ENCODE measurements around the gene SORL1-AS1.
A peak's percentile ranks its signal among the peaks of the same experiment; 100 is the strongest.

SORL1-AS1 gene

DNA sequence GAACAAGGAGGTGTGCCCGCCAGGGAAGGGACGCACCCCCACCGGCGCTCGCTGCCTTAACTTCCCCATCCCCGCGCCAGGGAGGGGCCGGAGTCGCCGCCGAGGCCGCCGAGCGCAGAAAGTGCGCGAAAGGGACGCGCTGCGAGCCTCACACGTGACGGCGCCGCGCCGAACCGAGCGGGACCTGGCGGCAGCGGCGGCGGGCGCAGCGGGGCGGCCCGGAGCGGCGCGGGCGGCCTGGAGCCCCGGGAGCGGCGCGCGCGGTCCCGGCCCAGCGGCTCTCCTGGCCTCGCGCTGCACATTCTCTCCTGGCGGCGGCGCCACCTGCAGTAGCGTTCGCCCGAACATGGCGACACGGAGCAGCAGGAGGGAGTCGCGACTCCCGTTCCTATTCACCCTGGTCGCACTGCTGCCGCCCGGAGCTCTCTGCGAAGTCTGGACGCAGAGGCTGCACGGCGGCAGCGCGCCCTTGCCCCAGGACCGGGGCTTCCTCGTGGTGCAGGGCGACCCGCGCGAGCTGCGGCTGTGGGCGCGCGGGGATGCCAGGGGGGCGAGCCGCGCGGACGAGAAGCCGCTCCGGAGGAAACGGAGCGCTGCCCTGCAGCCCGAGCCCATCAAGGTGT is 670 bp downstream of the SORL1-AS1 start, which contains the start of gene SORL1:
Gene SORL1 (plus strand): TSS at position 329 of the 623 bp plus-strand sequence. CDS start 18 bp downstream, at position 347.
- peak; percentile 62 for DNase-seq (ENCODE audit: low read depth)

DNA sequence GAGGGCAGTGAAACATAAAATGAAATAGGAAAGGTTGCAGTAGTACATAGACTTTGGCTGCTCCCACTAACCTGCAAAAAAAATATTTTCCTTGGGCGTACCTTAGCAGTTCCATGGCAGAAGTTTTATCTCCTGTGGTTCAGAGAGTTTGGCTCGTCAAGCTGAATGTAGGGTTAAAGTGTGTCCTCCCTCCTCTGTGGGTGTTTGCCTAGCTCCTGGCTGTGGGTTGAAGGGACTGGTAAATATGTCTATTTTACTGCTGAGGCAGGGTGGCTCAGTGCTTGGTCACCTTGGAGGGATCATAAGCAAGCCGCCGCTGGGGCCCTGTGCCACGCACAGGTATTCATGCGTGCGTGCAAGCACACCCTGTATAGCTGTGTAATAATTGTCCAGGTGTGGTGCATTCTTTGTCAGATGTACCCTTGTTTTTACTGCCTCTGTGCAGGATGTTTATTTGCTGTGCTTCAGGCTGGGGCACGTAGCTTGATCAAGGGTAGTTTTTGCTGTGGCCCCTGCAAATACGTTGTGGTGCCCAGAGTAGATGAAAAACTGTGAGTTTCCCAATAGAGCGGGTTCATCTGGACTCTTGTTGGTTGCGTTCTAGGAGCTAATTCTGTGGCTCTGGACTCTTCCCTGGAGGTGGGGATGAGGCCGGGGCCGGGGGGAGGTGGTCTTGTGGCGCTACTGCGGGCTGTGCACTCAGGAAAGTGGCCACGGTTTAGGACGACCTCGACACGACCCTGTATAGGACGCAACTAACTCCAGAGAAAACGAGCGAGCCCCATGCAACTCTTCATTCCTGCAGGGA is 1.4 kb downstream of the SORL1-AS1 start:
- no peak for DNase-seq (ENCODE audit: low read depth)

DNA sequence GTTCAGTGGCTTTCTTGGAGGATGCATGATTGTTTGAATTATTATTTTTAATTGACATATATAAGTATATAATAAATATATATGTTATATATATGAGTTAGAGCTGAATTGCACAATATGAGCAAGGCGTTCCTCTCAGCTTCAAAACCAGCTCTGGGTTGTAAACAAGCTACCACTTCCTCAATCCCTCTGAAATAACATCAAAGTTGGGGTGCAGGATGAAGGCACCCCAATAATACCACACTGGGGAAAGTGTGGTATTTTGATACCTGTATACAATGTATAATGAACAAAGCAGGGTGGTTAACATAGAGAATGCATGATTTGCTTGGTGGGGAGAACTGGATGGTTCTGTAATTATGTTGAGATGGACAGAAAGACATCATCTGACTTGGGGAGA is 2.4 kb downstream of the SORL1-AS1 start:
- DNase-seq (ENCODE audit: low read depth) = no peak

DNA sequence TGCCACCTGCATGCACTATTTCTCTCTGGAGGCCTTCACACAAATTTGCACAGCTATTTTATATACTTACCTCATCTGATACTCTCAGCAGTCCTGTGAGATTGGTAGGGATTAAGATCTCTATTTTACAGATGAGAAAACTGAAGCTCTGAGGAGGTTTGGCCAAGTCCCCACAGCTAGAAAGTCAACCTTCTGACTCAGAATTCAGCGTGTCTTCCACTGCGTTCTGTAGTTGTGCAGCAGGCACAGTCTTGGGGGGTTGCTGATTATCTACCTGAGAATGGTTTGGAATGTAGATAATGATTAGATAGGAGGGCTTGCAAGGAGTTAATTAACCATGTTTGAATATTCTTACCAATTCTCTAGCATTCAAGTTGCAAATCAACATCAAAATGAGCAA is 3.1 kb downstream of the SORL1-AS1 start:
- DNase-seq (ENCODE audit: low read depth) = no peak

DNA sequence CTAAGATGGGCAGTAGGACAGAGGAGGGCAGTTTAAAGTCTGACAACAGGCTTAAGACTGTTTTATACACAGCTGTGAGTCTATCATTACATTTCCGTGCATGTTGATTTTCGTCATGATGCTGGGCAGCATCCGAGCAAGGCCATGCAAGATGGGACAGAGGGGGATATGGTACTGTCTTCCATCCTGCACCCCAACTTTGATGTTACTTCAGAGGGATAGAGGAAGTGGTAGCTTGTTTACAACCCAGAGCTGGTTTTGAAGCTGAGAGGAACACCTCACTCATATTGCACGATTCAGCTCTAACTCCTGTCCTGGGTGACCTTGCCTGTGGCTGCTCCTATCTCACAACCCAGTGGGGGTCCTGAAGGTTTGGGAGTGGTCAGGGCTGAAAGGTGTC is 3.6 kb downstream of the SORL1-AS1 start:
- no peak for DNase-seq (ENCODE audit: low read depth)

DNA sequence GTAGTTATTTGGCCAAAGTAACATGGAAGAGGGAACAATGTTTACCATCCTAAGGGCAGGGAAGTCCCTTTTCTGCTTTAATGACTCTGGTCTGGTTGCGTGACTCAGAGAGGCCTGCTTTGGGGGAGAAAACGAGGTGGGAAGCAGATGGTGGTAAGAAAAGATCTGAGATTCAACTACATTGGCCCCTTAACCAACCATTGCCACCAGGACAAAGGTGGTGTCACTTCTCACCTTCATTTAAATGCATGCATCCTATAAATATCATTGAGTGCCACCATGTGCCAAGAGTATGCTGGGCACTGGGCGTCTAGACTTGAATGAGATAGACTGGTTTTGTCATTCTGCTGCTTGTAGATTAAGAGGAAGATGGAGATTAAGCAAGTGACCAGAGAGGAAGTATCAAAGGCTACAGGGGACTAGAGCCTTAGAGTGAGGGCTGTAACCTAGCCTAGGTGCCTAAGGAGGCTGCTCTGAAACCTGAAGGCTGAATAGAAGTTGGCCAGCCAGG is 4.3 kb downstream of the SORL1-AS1 start:
- no peak for DNase-seq (ENCODE audit: low read depth)

DNA sequence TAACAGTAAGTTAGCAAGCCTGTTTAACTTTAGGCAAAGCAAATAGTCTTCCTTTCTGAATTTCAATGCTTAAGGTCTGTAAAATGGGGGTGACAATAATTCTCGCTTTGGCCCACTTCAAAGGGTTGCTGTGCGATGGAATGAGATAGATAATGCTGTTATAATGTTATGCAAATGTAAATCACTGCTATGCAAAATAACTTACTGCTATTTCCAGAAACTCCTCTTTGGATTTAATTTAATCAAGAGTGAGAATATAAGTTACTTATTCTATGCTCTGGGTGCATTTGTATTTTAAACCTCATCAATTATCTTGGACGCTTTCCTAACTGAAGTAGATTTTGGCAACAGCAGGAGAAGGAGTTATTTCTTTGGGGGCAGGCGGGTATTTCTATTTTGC is 4.8 kb downstream of the SORL1-AS1 start:
- no peak for DNase-seq (ENCODE audit: low read depth)

DNA sequence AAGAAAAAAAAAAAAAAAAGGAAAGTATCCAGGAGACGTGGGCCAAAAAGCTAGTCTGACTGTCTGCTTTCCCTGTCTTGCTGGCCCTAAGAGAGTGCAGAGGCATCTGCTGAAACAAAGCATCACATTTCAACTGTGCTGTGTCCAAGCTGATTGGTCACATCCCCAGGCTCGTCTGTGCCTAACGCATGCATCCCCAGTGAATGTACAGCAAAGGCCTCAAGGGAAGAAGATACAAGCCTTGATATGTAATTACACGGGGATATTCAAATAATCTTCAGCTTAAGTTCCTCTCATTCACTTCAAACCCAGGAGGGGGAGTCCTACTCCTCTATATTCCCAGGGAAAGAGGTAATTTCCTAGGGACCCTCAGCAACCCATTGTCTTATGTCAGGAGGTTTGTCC is 6.0 kb downstream of the SORL1-AS1 start:
- no peak for DNase-seq (ENCODE audit: low read depth)

DNA sequence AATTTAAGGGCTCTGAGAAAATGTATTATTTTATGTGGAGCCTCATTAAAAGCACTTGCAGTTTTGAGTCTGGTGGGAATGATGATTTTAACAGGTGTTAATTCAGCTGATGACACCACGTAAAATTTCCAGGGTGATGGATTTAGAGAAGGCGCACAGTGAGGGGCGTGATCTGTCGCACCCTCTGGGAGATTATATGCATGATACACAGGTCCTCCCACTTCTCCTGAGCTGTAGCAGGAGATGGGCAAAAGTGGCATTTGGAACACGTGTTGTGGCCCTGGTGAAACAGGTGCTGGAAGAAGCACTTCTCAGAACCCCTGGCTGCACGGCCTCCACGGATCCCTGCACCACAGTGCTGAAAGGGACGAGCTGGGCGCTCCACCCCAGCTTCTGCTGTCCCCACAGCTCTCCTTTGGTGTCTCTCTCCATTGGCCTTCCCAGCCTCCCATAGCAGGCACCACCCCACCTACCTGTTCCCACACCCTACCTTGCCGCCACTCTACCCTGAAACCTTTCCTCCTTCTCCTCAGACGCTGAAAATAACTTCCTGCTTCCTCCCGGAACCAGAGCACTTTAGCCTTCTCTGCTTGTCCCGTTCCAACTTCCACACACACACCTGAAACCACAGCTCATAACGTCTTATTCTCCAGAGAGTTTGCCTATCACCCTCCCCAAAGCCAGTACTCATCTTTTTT is 7.5 kb downstream of the SORL1-AS1 start:
- DNase-seq (ENCODE audit: low read depth) = no peak

DNA sequence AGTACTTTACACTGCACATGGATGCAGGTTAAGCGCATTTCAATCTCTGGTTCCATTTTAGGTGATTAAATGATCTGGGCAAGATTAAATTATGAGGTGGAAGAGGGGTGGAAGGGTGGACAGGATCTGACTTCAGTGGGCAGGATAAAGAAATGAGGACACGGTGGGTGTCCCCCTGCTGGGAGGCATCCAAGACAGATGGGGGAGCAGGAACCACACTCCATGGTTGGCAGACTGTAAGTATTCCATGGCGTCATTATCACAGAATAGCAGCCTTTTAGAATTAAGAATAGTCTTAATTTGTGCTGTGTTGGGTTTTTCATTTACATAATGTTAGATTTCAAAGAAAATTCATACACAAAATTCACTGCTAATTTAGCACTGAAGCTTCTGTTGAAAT is 8.2 kb downstream of the SORL1-AS1 start:
- no peak for DNase-seq (ENCODE audit: low read depth)

DNA sequence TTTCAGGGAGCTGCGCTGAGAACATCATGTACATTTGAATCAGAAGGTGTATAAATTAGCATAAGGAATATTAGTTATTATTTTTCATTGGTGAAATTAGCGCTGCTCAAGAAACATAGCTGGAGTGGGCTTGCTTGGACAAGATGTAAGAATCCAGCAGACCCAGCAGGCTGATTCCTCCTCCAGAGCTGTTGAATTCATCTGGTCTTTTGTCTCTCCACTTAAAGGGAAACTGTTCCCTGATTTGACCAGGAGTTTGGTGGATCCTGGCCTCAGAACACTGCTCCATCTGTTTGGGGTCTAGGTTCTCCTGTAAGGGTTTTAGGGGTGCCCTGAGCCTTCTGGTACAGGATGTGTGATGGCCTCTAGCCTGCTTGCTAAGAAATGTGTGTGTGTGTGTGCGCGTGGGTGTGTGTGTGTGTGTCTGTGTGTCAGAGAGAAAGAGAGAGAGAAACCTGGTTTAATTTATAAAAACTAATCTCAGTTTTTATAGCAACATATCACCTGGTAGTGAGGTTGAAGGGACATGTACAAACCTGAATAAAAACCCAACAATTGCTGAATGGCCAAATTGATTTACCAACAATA is 9.0 kb downstream of the SORL1-AS1 start:
- DNase-seq (ENCODE audit: low read depth) = no peak

DNA sequence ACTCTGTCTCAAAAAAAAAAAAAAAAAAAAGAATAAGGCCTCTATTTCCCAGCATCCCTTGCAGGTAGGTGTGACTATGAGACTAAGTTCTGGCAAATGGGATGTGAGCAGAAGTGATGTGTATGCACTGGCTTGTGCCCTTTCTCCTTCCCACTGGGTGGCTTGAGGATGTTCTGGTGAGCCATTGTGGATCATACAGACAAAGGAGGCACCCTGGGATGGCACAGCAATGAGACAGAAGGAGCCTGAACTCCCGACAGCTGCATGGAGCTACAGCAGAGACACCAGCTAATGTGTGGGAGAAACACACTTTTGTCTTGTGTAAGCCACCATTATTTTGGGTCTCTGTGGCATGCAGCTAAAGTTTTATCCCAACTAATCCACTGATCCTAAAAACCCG is 11.2 kb downstream of the SORL1-AS1 start:
- no peak for DNase-seq (ENCODE audit: low read depth)

DNA sequence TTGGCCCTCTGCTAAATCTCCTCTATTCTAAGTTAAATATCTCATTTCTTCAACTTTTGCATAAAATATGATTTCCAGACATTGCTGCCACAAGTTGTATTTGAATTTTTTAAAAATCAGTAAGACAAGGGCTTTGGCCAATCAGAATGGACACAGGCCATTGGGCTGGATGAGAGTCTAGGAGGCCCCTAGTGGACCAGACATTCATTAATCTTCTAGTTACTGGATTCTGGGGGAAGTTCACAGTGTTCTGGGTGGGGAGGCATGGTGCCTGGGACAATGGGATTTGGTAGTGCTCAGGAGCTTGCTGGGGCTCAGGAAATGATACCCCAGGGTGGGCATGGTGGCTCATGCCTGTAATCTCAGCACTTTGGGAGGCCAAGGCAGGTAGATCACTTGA is 13.0 kb downstream of the SORL1-AS1 start:
- no peak for DNase-seq (ENCODE audit: low read depth)

DNA sequence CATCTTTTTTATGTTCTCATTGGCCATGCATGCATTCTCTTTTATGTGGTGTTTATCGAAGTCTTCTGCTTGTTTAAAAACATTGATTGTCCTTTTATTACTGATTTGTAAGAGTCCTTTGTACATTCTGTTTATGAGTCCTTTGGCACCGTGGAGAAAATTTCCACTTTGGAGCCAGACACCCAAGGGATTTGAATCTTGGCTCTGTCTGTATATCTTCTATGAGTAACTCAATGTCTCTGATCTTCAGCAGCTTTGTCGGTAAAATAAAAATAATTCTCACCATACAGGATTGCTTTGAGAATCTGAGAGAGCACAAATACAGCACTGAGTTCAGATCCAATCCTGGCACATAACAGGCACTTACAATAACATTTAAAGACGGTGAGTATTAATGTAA is 13.4 kb downstream of the SORL1-AS1 start:
- DNase-seq (ENCODE audit: low read depth) = no peak

DNA sequence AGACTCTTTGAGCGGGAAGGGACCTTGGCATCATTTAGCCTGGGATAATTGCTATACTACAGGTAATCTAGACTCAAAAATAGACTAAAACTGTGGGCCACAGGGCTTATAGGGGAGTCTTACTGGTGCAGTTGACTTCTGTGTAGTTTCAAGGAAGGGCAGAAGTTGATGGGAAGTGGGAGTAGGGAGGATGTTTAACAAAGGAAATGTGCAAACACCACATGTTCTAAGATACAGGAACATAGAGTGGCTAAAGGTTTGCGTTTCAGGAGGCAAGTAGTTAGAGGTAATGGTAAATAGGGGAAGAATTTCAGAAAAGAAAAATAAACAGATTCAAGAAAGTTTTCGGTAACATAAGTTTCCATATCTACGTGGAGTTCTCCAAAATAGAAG is 15.1 kb downstream of the SORL1-AS1 start:
- DNase-seq (ENCODE audit: low read depth) = no peak

DNA sequence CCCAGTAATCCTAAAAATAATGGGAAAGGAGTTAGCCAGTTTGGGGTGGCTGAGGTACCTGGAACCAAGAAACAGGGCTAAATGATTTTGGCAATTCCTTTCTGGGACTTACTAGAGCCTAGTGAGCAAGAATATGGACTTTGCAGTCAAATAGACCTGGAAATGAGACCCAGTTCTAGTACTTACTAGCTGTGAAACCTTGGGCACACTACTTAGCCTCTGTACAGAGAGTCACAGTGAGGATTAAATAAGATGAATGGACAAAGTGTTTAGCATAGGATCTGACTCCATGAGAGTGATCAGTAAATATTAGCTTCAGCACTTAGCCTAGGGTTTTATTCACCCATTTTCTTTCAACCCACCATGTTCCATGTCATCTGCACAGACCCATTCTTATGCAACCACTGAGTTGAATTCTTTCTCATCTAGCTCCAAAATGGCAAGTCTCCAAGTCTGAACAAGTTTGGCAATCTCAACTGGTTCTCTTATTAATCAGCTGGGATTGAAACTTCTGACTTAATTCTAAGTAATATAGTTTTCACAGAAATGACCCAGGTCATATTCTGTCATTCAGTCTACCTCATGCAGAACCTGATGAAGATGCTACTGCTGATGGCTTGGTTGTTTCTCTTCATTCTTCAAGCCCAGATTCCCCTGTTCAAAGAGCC is 15.6 kb downstream of the SORL1-AS1 start:
- DNase-seq (ENCODE audit: low read depth) = no peak

DNA sequence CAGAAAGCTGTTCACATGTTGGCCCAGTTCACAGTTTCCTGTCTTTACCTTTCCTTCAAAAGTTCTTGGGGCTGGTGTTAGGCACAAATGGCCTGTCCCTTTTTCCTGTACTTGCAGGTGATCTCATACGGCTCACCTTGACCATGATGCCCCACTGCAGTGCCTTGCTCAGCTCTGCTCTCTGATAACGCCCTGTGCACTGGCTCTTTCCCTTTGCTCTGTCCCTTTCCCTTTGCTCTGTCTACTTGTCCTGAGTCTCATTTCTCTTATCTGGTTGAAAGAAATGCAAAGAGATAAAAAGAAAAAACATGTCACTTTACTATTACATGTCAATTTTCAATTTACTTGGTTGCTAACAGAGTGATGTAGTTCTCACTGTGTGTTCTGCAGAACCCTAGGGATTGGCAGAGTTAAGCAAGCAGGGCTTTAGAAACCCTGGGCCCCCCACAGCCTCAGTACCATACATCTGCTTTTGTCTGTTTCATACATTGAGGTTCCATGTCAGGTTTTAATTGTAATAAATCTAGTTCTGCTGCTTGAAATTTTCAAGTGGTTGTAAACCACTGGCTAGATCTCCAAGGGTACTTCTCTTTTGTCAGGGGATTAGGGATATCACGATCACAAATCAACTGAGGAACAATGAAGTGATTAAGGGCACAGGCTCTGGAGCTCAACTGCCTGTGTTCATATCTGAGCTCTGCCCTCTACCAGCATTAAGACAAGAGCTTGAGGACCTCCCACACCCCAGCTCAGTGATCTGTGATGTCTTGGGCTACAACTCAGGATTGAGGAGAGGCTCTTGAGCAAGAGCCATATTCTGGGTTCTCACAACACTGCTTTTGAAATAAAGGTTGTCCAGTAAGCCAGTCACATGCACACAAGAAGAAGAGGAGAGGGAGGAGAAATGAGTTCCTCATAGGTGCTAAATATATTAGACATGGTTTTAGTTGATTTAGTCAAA is 16.9 kb downstream of the SORL1-AS1 start:
- DNase-seq (ENCODE audit: low read depth) = no peak

DNA sequence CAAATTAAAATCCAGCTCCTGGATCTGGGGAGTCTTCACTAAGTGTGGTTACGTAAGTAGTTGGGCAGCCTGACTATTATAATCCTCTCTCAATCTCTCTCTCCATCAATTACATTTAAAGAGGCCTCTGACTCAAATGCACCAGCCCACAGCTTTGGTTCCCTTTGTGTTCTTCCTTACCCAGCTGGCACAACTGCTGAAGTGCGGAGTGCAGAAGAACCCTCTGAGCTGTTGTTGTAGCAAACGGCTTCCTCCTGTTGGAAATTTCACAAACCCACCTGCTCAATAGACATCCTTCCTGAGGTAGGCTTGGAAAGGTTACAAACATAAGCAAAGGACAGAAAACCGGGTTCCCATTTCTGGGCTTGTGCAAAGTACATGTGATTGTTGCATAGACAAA is 17.6 kb downstream of the SORL1-AS1 start:
- no peak for DNase-seq (ENCODE audit: low read depth)

DNA sequence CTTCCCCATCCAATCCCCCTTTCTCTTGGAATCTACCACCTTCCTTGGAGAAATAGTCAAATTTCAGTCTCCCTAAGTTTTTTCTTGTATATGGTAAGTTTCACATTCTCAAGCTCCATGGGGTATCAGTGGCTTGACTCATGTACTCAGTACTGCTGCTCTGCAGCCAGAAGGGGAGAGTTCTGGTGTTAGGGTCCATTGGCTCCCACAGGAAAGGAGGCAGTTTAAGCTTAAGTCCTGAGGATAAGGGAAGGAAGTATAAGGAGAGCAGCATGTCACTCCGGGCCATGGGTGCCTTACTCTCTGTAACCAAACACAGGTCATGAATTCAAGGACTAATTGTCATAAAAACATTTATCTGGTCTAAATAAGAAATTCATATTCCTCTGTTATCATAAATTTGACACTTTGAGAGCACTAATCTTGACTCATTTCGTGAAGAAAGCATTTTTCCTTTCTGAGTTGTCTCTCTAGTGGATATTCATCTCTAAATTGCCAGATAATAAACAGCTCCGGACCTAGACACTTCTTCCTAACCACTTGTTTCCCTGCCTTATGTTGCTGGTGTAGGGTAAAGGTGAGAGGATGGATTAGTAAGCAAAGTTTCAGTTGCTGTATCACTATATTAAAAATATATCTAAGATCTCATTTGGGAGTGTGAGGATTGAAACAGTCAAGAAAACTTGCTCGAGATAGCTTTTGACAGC is 20.8 kb downstream of the SORL1-AS1 start:
- no peak for DNase-seq (ENCODE audit: low read depth)

DNA sequence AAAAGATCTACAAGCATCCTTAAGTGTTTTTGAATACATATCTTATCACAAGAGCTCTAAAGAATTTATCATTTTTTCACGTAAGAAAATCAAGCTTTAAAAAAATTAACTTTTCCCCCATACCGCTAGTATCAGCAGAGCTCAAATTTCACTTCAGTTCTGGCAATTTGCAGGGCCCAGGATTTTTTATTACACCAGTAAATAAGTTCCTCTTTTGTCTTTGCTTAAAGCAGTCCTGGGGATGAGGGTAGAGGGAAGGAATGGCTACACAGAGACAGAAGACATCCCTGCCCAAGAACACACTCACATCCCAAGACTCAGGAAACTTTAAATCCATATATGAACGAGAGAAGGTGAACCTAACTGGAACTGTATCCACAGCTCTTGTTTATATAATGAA is 23.2 kb downstream of the SORL1-AS1 start:
- DNase-seq (ENCODE audit: low read depth) = no peak
